OCI-LY7 (cell line): Measurements from ENCODE around the gene ABHD8. TPM values are rescaled to one million over a fixed set of nuclear protein-coding genes. Genes with fewer than 3 reads are reported as not detected.

Experiments
- BruUV-seq: library from RNA; stranded (reverse); fragments of 400-500 nt; replicated peaks from 2 replicates; lab custom pipeline; 2021; lab: Mats Ljungman, UMichigan
- CTCF ChIA-PET: fragments of 300-600 bp; sonication (Branson Sonifier 250); formaldehyde crosslinking; loops from one replicate; lab custom pipeline; 2022; ENCODE audit warnings: antibody characterized with exemption; ENCODE audit not compliant: unreplicated experiment; lab: Charles Lee
- POLR2A ChIA-PET: fragments of 300-600 bp; sonication (Branson Sonifier 250); formaldehyde crosslinking; loops from one replicate; lab custom pipeline; 2022; ENCODE audit warnings: antibody characterized with exemption; lab: Charles Lee
- DNase-seq: peaks from one replicate; pipeline ENCODE4 v3.0.0-alpha.2; 2015; ENCODE audit warnings: low spot score
- H2AFZ ChIP-seq: fragments of 200-600 bp; sonication (generic), shearing (Covaris generic); 2 replicates; pipeline ENCODE4 v1.6.1; 2014; ENCODE audit warnings: mild to moderate bottlenecking, antibody characterized with exemption, low read length, moderate library complexity
- H3K27ac ChIP-seq: fragments of 200-600 bp; sonication (generic); 2 replicates; pipeline ENCODE4 v1.5.1; 2014; ENCODE audit warnings: mixed run types, low read depth, mild to moderate bottlenecking, moderate library complexity, low read length, inconsistent platforms; ENCODE audit not compliant: poor library complexity, severe bottlenecking
- H3K36me3 ChIP-seq: fragments of 200-600 bp; sonication (generic); 2 replicates; pipeline ENCODE4 v1.6.1; 2014; ENCODE audit warnings: mild to moderate bottlenecking, antibody characterized with exemption, low read length, moderate library complexity, mixed read lengths; ENCODE audit not compliant: insufficient read depth
- H3K4me1 ChIP-seq: fragments of 200-600 bp; sonication (generic); 2 replicates; pipeline ENCODE4 v1.5.1; 2014; ENCODE audit warnings: mild to moderate bottlenecking, low read length; ENCODE audit not compliant: insufficient read depth, poor library complexity, severe bottlenecking
- H3K4me2 ChIP-seq: fragments of 200-600 bp; sonication (generic); 2 replicates; pipeline ENCODE4 v1.6.1; 2014; ENCODE audit warnings: mild to moderate bottlenecking, low read length
- H3K4me3 ChIP-seq: fragments of 200-600 bp; sonication (generic); 2 replicates; pipeline ENCODE4 v1.5.1; 2014; ENCODE audit warnings: mild to moderate bottlenecking, low read depth, low read length; ENCODE audit not compliant: poor library complexity, severe bottlenecking
- H3K79me2 ChIP-seq: fragments of 200-600 bp; sonication (generic); 2 replicates; pipeline ENCODE4 v1.6.1; 2016; ENCODE audit warnings: low read depth, mild to moderate bottlenecking, low read length, moderate library complexity, mixed read lengths; ENCODE audit not compliant: insufficient read depth
- H3K9me2 ChIP-seq: fragments of 200-600 bp; sonication (generic); 2 replicates; pipeline ENCODE4 v1.6.1; 2016; ENCODE audit warnings: mild to moderate bottlenecking, low read length, mixed read lengths; ENCODE audit not compliant: insufficient read depth
- H3K9me3 ChIP-seq: fragments of 200-600 bp; sonication (generic); 2 replicates; pipeline ENCODE4 v1.6.1; 2014; ENCODE audit warnings: mild to moderate bottlenecking, mixed run types, low read length, mixed read lengths
- H4K20me1 ChIP-seq: fragments of 200-600 bp; sonication (generic); 2 replicates; pipeline ENCODE4 v1.6.1; 2014; ENCODE audit warnings: mild to moderate bottlenecking, antibody characterized with exemption, low read length, moderate library complexity, mixed read lengths; ENCODE audit not compliant: insufficient read depth
- CTCF ChIP-seq: fragments of 200-600 bp; sonication (generic); conservative IDR thresholded peaks from 2 replicates; pipeline ENCODE4 v1.5.1; 2014; ENCODE audit warnings: mild to moderate bottlenecking, antibody characterized with exemption, low read length, moderate library complexity, mixed read lengths
- EZH2phosphoT487 ChIP-seq: fragments of 200-600 bp; sonication (generic); IDR thresholded peaks from 2 replicates; pipeline ENCODE4 v1.6.1; 2018; ENCODE audit warnings: low read depth, borderline replicate concordance, mild to moderate bottlenecking, mixed run types, antibody characterized with exemption, low read length, moderate library complexity, mixed read lengths
- intact Hi-C: fragments of 100-400 bp; cut with micrococcal nuclease; formaldehyde crosslinking; loops from one replicate; pipeline ENCODE4 v1.10.0; 2022; ENCODE audit not compliant: unreplicated experiment
- total RNA-seq, 2 experiments: library from RNA; depleted of rRNA in 1 of 2; stranded (reverse); fragments of >200 nt in 1 of 2; shearing (Covaris generic) in 1 of 2; gene quantifications; 2 replicates each; pipeline ENCODE4 v1.2.3, GENCODE V29; 2014 to 2022

Gene ABHD8
- total RNA-seq, 2 experiments from 2014 or later: 11.6 to 18.9 TPM

DNA sequence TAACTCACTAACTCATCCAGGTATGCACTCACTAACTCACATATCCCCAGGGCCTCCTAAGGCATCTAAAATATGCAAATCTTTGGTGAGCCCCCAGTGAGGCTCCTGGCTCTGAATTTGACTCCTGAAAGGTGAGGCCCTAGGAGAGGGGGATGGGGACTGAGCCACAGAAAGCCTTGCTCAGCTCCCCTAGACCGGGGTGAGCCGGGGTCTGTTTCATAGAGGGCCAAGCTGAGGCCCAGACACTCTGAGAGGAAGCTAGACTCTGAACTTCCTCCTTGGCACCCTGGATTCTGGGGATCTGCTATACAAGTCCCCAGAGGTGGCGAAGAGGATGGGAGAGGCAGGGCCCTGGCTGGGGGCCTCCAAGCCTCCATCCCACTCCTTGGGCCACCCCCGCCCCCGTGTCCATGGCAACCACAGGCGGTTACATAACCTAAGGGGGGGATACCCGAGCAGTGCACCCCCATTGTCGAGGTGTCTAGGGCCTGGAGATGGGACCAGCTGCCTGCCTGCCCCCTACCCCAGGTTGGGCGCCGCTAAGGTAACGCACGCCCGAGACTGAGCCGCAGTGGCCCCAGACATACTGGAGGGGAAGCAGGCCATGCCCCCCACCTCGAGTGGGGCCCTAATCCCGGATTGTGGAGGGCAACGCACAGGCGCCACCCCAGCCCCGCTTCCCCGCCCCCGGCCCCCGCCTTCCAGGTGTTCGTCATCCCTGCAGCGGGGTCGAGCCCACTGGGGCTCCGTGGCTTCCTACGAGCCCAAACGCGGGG is 646 bp downstream of the ABHD8 start:
- no TSS peak for BruUV-seq
- Histone ChIP-seq H2AFZ (no peak overlapping the region; the same call in 1 of the 2 replicates), H3K27ac (peak overlapping the region; percentile 36), H3K4me1 (peaks cover 35% of the 10 kb centered on the region), H3K36me3 (peaks cover 16% of the 10 kb centered on the region), H3K4me3 (peak overlapping the region; percentile 74), H3K4me2 (peak overlapping the region; percentile 95), H3K9me3 (no peaks in the 10 kb centered on the region), H4K20me1 (no peaks in the 10 kb centered on the region), H3K9me2 (no peaks in the 10 kb centered on the region), H3K79me2 (peaks cover 8% of the 10 kb centered on the region)
- ChIA-PET POLR2A (no interaction called here), CTCF (interaction anchor here (1.4 kb wide), 1 partner anchor 9 kb away, joined by 3 read pairs; no protein-coding TSS in a partner anchor)
- peak; percentile 51 for DNase-seq
- no peak for TF ChIP-seq EZH2phosphoT487
- TF ChIP-seq CTCF: no peak
- intact Hi-C loops: no loop called here

DNA sequence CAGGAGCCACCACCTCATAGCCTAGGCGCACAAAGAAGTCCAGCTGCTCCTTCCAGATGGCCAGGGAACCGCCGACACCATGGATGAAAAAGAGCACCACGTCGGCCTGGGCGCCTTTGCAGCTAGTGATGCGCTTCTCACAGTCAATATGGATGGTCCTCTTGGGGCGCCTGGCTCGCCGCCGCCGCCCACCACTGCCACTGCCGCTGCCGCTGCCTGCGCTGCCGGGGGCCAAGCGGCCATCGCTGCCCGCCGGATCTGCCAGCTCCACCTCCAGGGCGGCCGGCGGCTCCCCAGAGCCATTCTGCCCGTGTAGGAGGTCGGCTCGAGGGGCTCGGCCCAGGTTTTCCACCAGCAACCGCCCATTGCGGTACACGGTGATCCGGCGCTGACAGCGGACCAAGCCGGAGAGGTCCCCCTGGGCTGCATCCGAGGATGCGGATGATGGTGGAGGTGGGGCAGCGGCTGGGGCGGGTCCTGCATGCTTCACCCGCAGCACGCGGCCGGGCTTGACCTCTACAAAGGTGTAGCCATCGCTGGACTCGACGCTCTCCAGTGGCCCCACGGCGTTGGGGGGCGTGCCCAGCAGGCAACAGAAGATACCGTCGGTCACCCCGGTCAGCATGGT is 2.1 kb downstream of the ABHD8 start:
- Histone ChIP-seq H3K27ac (no peak overlapping the region), H3K36me3 (peaks cover 27% of the 10 kb centered on the region), H3K79me2 (peaks cover under 1% of the 10 kb centered on the region; the same call in 1 of the 2 replicates), H3K4me1 (peaks cover 36% of the 10 kb centered on the region), H4K20me1 (no peaks in the 10 kb centered on the region), H3K4me3 (no peak overlapping the region), H3K4me2 (no peak overlapping the region), H3K9me2 (no peaks in the 10 kb centered on the region), H3K9me3 (no peaks in the 10 kb centered on the region), H2AFZ (no peak overlapping the region)
- BruUV-seq: no TSS peak
- ChIA-PET POLR2A (no interaction called here), CTCF (interaction anchor here (0.6 kb wide), 1 partner anchor 9 kb away, joined by 3 read pairs; no protein-coding TSS in a partner anchor)
- DNase-seq: no peak
- TF ChIP-seq CTCF (no peak), EZH2phosphoT487 (no peak)
- intact Hi-C loops: no loop called here
